Type B pancreatic cell (in vitro differentiated cells): ENCODE measurements around the gene PAK6. TPM values are rescaled to one million over a fixed set of nuclear protein-coding genes. Genes with fewer than 3 reads are reported as not detected.

Experiments used
- DNase-seq: peaks from one replicate; pipeline ENCODE4 v3.0.0; 2021; ENCODE audit warnings: mixed read lengths; ENCODE audit not compliant: unreplicated experiment; ENCODE audit errors: extremely low spot score
- H3K27ac Mint-ChIP-seq: 2 replicates; pipeline ENCODE4 v1.8.0; 2021; ENCODE audit warnings: mild to moderate bottlenecking, mixed read lengths
- H3K27me3 Mint-ChIP-seq: 2 replicates; pipeline ENCODE4 v1.8.0; 2021; ENCODE audit warnings: mixed read lengths
- H3K36me3 Mint-ChIP-seq: 2 replicates; pipeline ENCODE4 v1.8.0; 2021; ENCODE audit warnings: mixed read lengths
- H3K4me1 Mint-ChIP-seq: one replicate; pipeline ENCODE4 v1.8.0; 2021; ENCODE audit warnings: mixed read lengths; ENCODE audit not compliant: unreplicated experiment
- H3K4me3 Mint-ChIP-seq: 2 replicates; pipeline ENCODE4 v1.8.0; 2021; ENCODE audit warnings: mild to moderate bottlenecking, mixed read lengths
- H3K9me3 Mint-ChIP-seq: 2 replicates; pipeline ENCODE4 v1.8.0; 2021; ENCODE audit warnings: mixed read lengths
- total RNA-seq: library from RNA; stranded (reverse); gene quantifications from 2 replicates; pipeline ENCODE4 v1.2.1, GENCODE V29; 2021; ENCODE audit warnings: low replicate concordance
- TF ChIP-seq, protein P1 (sequence below): fragments of 200-600 bp; sonication (generic); conservative IDR thresholded peaks from 2 replicates; pipeline ENCODE4 v1.5.0; 2021; ENCODE audit warnings: antibody characterized with exemption, mild to moderate bottlenecking

The PAK6 gene
- total RNA-seq, 1 donor from 2014 or later = 7.8 TPM

GRCh38 chr15:40259021-40259420 is 20.2 kb downstream of the PAK6 start:
- Mint-ChIP-seq H3K4me1 (peaks cover 13% of the 10 kb centered on the region), H3K27me3 (peaks cover 10% of the 10 kb centered on the region), H3K27ac (no peak overlapping the region), H3K4me3 (no peak overlapping the region), H3K36me3 (no peaks in the 10 kb centered on the region), H3K9me3 (no peaks in the 10 kb centered on the region)
- DNase-seq = no peak
- TF ChIP-seq, protein P1, sequence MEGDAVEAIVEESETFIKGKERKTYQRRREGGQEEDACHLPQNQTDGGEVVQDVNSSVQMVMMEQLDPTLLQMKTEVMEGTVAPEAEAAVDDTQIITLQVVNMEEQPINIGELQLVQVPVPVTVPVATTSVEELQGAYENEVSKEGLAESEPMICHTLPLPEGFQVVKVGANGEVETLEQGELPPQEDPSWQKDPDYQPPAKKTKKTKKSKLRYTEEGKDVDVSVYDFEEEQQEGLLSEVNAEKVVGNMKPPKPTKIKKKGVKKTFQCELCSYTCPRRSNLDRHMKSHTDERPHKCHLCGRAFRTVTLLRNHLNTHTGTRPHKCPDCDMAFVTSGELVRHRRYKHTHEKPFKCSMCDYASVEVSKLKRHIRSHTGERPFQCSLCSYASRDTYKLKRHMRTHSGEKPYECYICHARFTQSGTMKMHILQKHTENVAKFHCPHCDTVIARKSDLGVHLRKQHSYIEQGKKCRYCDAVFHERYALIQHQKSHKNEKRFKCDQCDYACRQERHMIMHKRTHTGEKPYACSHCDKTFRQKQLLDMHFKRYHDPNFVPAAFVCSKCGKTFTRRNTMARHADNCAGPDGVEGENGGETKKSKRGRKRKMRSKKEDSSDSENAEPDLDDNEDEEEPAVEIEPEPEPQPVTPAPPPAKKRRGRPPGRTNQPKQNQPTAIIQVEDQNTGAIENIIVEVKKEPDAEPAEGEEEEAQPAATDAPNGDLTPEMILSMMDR = no peak

DNA sequence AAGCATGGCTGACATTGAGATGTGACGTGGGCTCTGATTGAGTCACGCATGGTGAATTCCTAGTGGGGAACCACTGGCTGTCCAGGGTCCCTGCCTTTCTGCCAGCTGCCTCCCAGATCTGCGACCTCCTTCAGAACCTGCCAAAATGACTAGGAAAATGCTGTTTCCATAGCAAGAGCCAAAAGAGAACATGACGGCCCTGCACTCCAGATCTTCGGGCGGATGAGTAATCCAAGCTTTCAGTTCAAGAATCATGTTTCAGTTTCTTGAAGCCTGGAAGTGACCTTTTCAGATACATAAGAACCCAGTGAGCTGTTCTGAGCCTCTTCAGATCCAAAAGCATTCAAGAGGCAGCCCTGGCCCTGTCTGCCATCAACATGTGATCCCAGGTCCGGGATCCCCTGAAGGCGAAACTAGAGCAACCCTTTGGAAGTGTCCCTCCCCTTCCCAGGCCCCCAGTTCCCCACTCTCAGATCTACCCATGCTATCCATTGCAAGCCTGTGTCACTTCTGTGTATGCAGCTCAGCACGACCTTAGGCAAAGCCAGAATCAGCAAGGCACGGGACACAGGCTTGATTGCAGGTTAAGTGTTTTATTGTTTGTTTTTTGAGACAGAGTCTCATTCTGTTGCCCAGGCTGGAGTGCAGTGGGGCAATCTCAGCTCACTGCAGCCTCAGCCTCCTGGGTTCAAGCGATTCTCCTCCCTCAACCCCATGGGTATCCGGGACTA is 24.3 kb downstream of the PAK6 start:
- H3K27me3 Mint-ChIP-seq = no peaks in the 10 kb centered on the region
- peaks cover 18% of the 10 kb centered on the region for H3K4me1 Mint-ChIP-seq
- peaks cover 3% of the 10 kb centered on the region for H3K36me3 Mint-ChIP-seq
- TF ChIP-seq, protein P1 = no peak
- no peak overlapping the region for H3K4me3 Mint-ChIP-seq
- no peak overlapping the region for H3K27ac Mint-ChIP-seq
- H3K9me3 Mint-ChIP-seq = no peaks in the 10 kb centered on the region
- no peak for DNase-seq

DNA sequence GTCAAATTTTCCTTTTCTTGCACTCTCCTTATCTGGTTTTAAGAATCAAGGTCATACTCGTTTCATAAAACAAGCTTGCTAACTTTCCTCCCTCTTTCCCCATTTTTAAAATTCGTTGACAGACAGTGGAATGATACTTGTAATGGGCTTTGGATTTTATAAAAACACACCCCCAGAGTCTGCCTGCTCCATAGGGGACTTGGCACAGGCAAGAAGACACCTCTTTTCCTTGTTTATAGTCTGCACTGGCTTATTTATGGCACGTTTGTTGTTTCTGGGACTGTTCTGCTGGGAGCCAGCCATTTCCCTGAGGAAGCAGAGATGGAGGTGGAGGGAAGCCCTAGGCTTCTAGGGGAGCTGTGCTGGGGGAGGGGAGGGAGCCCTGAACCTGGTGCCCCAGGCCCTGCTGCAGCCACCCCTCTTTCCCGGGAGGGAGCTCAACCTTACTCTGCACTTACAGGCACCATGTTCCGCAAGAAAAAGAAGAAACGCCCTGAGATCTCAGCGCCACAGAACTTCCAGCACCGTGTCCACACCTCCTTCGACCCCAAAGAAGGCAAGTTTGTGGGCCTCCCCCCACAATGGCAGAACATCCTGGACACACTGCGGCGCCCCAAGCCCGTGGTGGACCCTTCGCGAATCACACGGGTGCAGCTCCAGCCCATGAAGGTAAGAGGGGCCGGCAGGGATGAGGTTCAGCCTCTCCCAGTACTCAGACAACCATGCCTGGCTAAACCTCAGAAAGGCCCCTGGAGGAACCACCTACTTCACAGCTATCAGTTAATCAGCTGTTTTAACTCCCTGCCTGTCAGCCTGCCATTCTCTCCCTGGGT is 25.7 kb downstream of the PAK6 start:
- no peak for DNase-seq
- peaks cover 3% of the 10 kb centered on the region for H3K36me3 Mint-ChIP-seq
- TF ChIP-seq, protein P1 = no peak
- H3K27ac Mint-ChIP-seq = no peak overlapping the region
- peaks cover 11% of the 10 kb centered on the region for H3K4me1 Mint-ChIP-seq
- H3K4me3 Mint-ChIP-seq = no peak overlapping the region
- H3K27me3 Mint-ChIP-seq = no peaks in the 10 kb centered on the region
- H3K9me3 Mint-ChIP-seq = no peaks in the 10 kb centered on the region

GRCh38 chr15:40265355-40265754 is 26.5 kb downstream of the PAK6 start:
- H3K27me3 Mint-ChIP-seq = no peaks in the 10 kb centered on the region
- DNase-seq = no peak
- TF ChIP-seq, protein P1 = no peak
- H3K9me3 Mint-ChIP-seq = no peaks in the 10 kb centered on the region
- H3K36me3 Mint-ChIP-seq = peaks cover 3% of the 10 kb centered on the region
- no peak overlapping the region for H3K4me3 Mint-ChIP-seq
- peaks cover 11% of the 10 kb centered on the region for H3K4me1 Mint-ChIP-seq
- H3K27ac Mint-ChIP-seq = no peak overlapping the region

GRCh38 chr15:40265875-40266274 is 27.0 kb downstream of the PAK6 start:
- H3K9me3 Mint-ChIP-seq = no peaks in the 10 kb centered on the region
- H3K27ac Mint-ChIP-seq = no peak overlapping the region
- TF ChIP-seq, protein P1 = no peak
- no peak for DNase-seq
- H3K36me3 Mint-ChIP-seq = peaks cover 3% of the 10 kb centered on the region
- no peak overlapping the region for H3K4me3 Mint-ChIP-seq
- no peaks in the 10 kb centered on the region for H3K27me3 Mint-ChIP-seq
- H3K4me1 Mint-ChIP-seq = peaks cover 11% of the 10 kb centered on the region
